Immature natural killer cell (primary cell): ENCODE data around the gene CEACAM4. TPM values are rescaled to one million over a fixed set of nuclear protein-coding genes. Genes with fewer than 3 reads are reported as not detected.

Source experiments
- DNase-seq, 3 donors: peaks; one replicate each; pipeline ENCODE4 v3.0.0; 2022; ENCODE audit warnings: mixed read lengths in 1 of 3
- H3K27ac Mint-ChIP-seq, 6 donors: one replicate each; pipeline ENCODE4 v1.8.0; 2020; ENCODE audit warnings: mixed read lengths in 6 of 6, mild to moderate bottlenecking in 5 of 6, inconsistent platforms in 4 of 6, moderate library complexity in 3 of 6
- H3K27me3 Mint-ChIP-seq, 3 donors: one replicate each; pipeline ENCODE4 v1.8.0; 2020 to 2021; ENCODE audit warnings: low read depth in 3 of 3, mild to moderate bottlenecking in 3 of 3, mixed read lengths in 3 of 3, moderate library complexity in 3 of 3, inconsistent platforms in 1 of 3
- H3K36me3 Mint-ChIP-seq, 3 donors: one replicate each; pipeline ENCODE4 v1.8.0; 2020; ENCODE audit warnings: mixed read lengths in 3 of 3, inconsistent platforms in 2 of 3, mild to moderate bottlenecking in 2 of 3
- H3K4me1 Mint-ChIP-seq, 2 donors: one replicate each; pipeline ENCODE4 v1.8.0; 2020; ENCODE audit warnings: inconsistent platforms in 2 of 2, mild to moderate bottlenecking in 2 of 2, mixed read lengths in 2 of 2, moderate library complexity in 1 of 2
- H3K4me3 Mint-ChIP-seq, 5 donors: one replicate each; pipeline ENCODE4 v1.8.0; 2020; ENCODE audit warnings: mild to moderate bottlenecking in 5 of 5, mixed read lengths in 5 of 5, inconsistent platforms in 3 of 5, moderate library complexity in 3 of 5
- H3K9me3 Mint-ChIP-seq, 6 donors: one replicate each; pipeline ENCODE4 v1.8.0; 2020; ENCODE audit warnings: mild to moderate bottlenecking in 6 of 6, mixed read lengths in 6 of 6, inconsistent platforms in 4 of 6, moderate library complexity in 3 of 6
- polyA plus RNA-seq, 3 donors: library from polyadenylated mRNA; unstranded; fragments of 300-500 nt; fragmentation: Illumina TruSeq; gene quantifications; one replicate each; pipeline ENCODE4 v1.2.3, GENCODE V29; 2021

CEACAM4 gene
- polyA plus RNA-seq, 3 donors from 2014 or later: 0.61 TPM; not detected in 2

GRCh38 chr19:41627966-41628675, 1.2 kb upstream of the CEACAM4 start:
- DNase-seq: no peak
- Mint-ChIP-seq H3K4me3 (no peak overlapping the region), H3K4me1 (no peaks in the 10 kb centered on the region), H3K27ac (no peak overlapping the region), H3K9me3 (peaks cover 0 to 9% (median 2%) of the 10 kb centered on the region in 6 donors), H3K27me3 (peaks cover 3 to 13% (median 7%) of the 10 kb centered on the region in 3 donors), H3K36me3 (no peaks in the 10 kb centered on the region)

GRCh38 chr19:41626278-41626677, 596 bp downstream of the CEACAM4 start:
- Mint-ChIP-seq H3K4me3 (no peak overlapping the region), H3K27me3 (peaks cover 3 to 10% (median 6%) of the 10 kb centered on the region in 3 donors), H3K4me1 (no peaks in the 10 kb centered on the region), H3K27ac (no peak overlapping the region), H3K9me3 (peaks cover 0 to 9% (median 3%) of the 10 kb centered on the region in 6 donors), H3K36me3 (no peaks in the 10 kb centered on the region)
- DNase-seq: no peak

GRCh38 chr19:41624937-41625336, 1.9 kb downstream of the CEACAM4 start:
- no peak for DNase-seq
- Mint-ChIP-seq H3K9me3 (peaks cover 0 to 2% (median under 1%) of the 10 kb centered on the region in 6 donors), H3K27ac (no peak overlapping the region), H3K4me3 (no peak overlapping the region), H3K4me1 (no peaks in the 10 kb centered on the region), H3K27me3 (peaks cover 3 to 10% (median 5%) of the 10 kb centered on the region in 3 donors), H3K36me3 (no peaks in the 10 kb centered on the region)

- Mint-ChIP-seq H3K27ac (no peak overlapping the region), H3K36me3 (no peaks in the 10 kb centered on the region), H3K4me3 (no peak overlapping the region), H3K4me1 (no peaks in the 10 kb centered on the region), H3K27me3 (peaks cover 3 to 10% (median 5%) of the 10 kb centered on the region in 3 donors), H3K9me3 (peaks cover 0 to 1% (median 0%) of the 10 kb centered on the region in 6 donors)
- no peak for DNase-seq
Observed at GRCh38 chr19:41624515-41624914, 2.4 kb downstream of the CEACAM4 start.

- Mint-ChIP-seq H3K9me3 (peaks cover 0 to 1% (median 0%) of the 10 kb centered on the region in 6 donors), H3K4me1 (no peaks in the 10 kb centered on the region), H3K27me3 (peaks cover 3 to 6% (median 5%) of the 10 kb centered on the region in 3 donors), H3K27ac (peak overlapping the region in 1 of 6 donors; percentile 24), H3K4me3 (no peak overlapping the region), H3K36me3 (no peaks in the 10 kb centered on the region)
- no peak for DNase-seq
Observed at GRCh38 chr19:41623360-41623759, 3.5 kb downstream of the CEACAM4 start.

- Mint-ChIP-seq H3K4me1 (no peaks in the 10 kb centered on the region), H3K4me3 (no peak overlapping the region), H3K36me3 (no peaks in the 10 kb centered on the region), H3K9me3 (peaks cover 0 to 1% (median 0%) of the 10 kb centered on the region in 6 donors), H3K27me3 (peaks cover 3 to 6% (median 5%) of the 10 kb centered on the region in 3 donors), H3K27ac (no peak overlapping the region)
- no peak for DNase-seq
Observed at GRCh38 chr19:41621654-41622053, 5.2 kb downstream of the CEACAM4 start.

GRCh38 chr19:41621226-41621625, 5.6 kb downstream of the CEACAM4 start:
- no peak overlapping the region for H3K27ac Mint-ChIP-seq
- peaks cover 0 to 1% (median 0%) of the 10 kb centered on the region in 6 donors for H3K9me3 Mint-ChIP-seq
- H3K4me1 Mint-ChIP-seq: no peaks in the 10 kb centered on the region
- peaks cover 3 to 5% (median 5%) of the 10 kb centered on the region in 3 donors for H3K27me3 Mint-ChIP-seq
- DNase-seq: no peak
- H3K36me3 Mint-ChIP-seq: no peaks in the 10 kb centered on the region
- no peak overlapping the region for H3K4me3 Mint-ChIP-seq

GRCh38 chr19:41620171-41620570, 6.7 kb downstream of the CEACAM4 start:
- H3K4me3 Mint-ChIP-seq: no peak overlapping the region
- no peak overlapping the region for H3K27ac Mint-ChIP-seq
- H3K27me3 Mint-ChIP-seq: peaks cover 0 to 4% (median 3%) of the 10 kb centered on the region in 3 donors
- no peaks in the 10 kb centered on the region for H3K36me3 Mint-ChIP-seq
- DNase-seq: no peak
- peaks cover 0 to 1% (median 0%) of the 10 kb centered on the region in 6 donors for H3K9me3 Mint-ChIP-seq
- no peaks in the 10 kb centered on the region for H3K4me1 Mint-ChIP-seq

- DNase-seq: no peak
- Mint-ChIP-seq H3K36me3 (no peaks in the 10 kb centered on the region), H3K4me1 (no peaks in the 10 kb centered on the region), H3K27ac (no peak overlapping the region), H3K9me3 (peaks cover 0 to 1% (median 0%) of the 10 kb centered on the region in 6 donors), H3K4me3 (no peak overlapping the region), H3K27me3 (peaks cover 0 to 4% (median 3%) of the 10 kb centered on the region in 3 donors)
Observed at GRCh38 chr19:41619018-41619556, 7.8 kb downstream of the CEACAM4 start.

GRCh38 chr19:41617941-41618730, 8.7 kb downstream of the CEACAM4 start:
- no peaks in the 10 kb centered on the region for H3K4me1 Mint-ChIP-seq
- DNase-seq: no peak
- H3K27ac Mint-ChIP-seq: no peak overlapping the region
- H3K9me3 Mint-ChIP-seq: peaks cover 0 to 1% (median 0%) of the 10 kb centered on the region in 6 donors
- H3K4me3 Mint-ChIP-seq: no peak overlapping the region
- H3K36me3 Mint-ChIP-seq: no peaks in the 10 kb centered on the region
- peaks cover 0 to 11% (median 3%) of the 10 kb centered on the region in 3 donors for H3K27me3 Mint-ChIP-seq

- Mint-ChIP-seq H3K9me3 (no peaks in the 10 kb centered on the region), H3K27me3 (peaks cover 0 to 16% (median 2%) of the 10 kb centered on the region in 3 donors)
Observed at GRCh38 chr19:41616792-41617621, 9.9 kb downstream of the CEACAM4 start.

GRCh38 chr19:41615207-41615606, 11.7 kb downstream of the CEACAM4 start:
- Mint-ChIP-seq H3K27me3 (peaks cover 2 to 12% (median 2%) of the 10 kb centered on the region in 3 donors), H3K4me3 (no peak overlapping the region), H3K27ac (no peak overlapping the region), H3K9me3 (no peaks in the 10 kb centered on the region), H3K36me3 (no peaks in the 10 kb centered on the region), H3K4me1 (no peaks in the 10 kb centered on the region)
- no peak for DNase-seq

More at GRCh38 chr19:41616792-41617621, 9.9 kb downstream of the CEACAM4 start:
- DNase-seq: no peak
- no peak overlapping the region for H3K4me3 Mint-ChIP-seq
- no peaks in the 10 kb centered on the region for H3K4me1 Mint-ChIP-seq
- no peaks in the 10 kb centered on the region for H3K36me3 Mint-ChIP-seq
- no peak overlapping the region for H3K27ac Mint-ChIP-seq

- Mint-ChIP-seq H3K27ac (no peak overlapping the region), H3K27me3 (peaks cover 2 to 15% (median 5%) of the 10 kb centered on the region in 3 donors), H3K4me1 (no peaks in the 10 kb centered on the region), H3K9me3 (no peaks in the 10 kb centered on the region), H3K4me3 (no peak overlapping the region), H3K36me3 (no peaks in the 10 kb centered on the region)
- DNase-seq: no peak
Observed at GRCh38 chr19:41612483-41612882, 14.4 kb downstream of the CEACAM4 start.
